Mucosa of descending colon (tissue), 3 donors: Measurements from ENCODE around the gene GMDS. TPM values are rescaled to one million over a fixed set of nuclear protein-coding genes. Genes with fewer than 3 reads are reported as not detected.

ENCODE experiments used
- ATAC-seq: fragments of 200-7000 bp; cut with Tn5 transposase; one replicate; pipeline ENCODE4 v1.9.1; 2020; ENCODE audit warnings: mild to moderate bottlenecking, moderate library complexity
- DNase-seq, 3 donors: peaks; one replicate each; pipeline ENCODE4 v3.0.0-alpha.2; 2020
- H3K36me3 ChIP-seq: fragments of 200-600 bp; one replicate; pipeline ENCODE4 v1.8.0; 2021; ENCODE audit warnings: low read depth, mild to moderate bottlenecking
- H3K4me1 ChIP-seq: fragments of 200-600 bp; one replicate; pipeline ENCODE4 v1.8.0; 2021; ENCODE audit warnings: low read depth, mild to moderate bottlenecking
- H3K4me3 ChIP-seq: fragments of 200-600 bp; one replicate; pipeline ENCODE4 v1.8.0; 2021; ENCODE audit warnings: mild to moderate bottlenecking
- H3K9me3 ChIP-seq: fragments of 200-600 bp; one replicate; pipeline ENCODE4 v1.8.0; 2021; ENCODE audit warnings: mild to moderate bottlenecking
- intact Hi-C, 2 donors: fragments of 100-400 bp; cut with DNase I in 1 of 2; cut with micrococcal nuclease in 1 of 2; formaldehyde crosslinking; loops; one replicate each; pipeline versions ENCODE4 v1.11.0 to v1.11.1; 2022; cut with DNase I, micrococcal nuclease
- total RNA-seq, 3 donors: library from RNA; stranded (reverse); fragmentation: NEBNext Ultra II Directional in 2 of 3; extraction: Animal tissue kit (Norgen Biotek cat#: 25700) in 2 of 3; gene quantifications; one replicate each; pipeline versions ENCODE4 v1.2.1 to v1.2.4, GENCODE V29; 2021 to 2023
- TF ChIP-seq, protein P1 (sequence below): fragments of 200-600 bp; IDR thresholded peaks from one replicate; pipeline ENCODE4 v1.8.0; 2022; ENCODE audit warnings: antibody characterized with exemption, mild to moderate bottlenecking
- donor health status: DM: no; HTN: no; CAD: no; lungs with moderate emphysema.
- donor health status: DM: no; HTN: no; CAD: no.
- donor health status: DM: no; HTN: yes; CAD: no.

Gene GMDS
- total RNA-seq, 3 donors from 2014 or later = 68.0 to 228 (median 135) TPM

DNA sequence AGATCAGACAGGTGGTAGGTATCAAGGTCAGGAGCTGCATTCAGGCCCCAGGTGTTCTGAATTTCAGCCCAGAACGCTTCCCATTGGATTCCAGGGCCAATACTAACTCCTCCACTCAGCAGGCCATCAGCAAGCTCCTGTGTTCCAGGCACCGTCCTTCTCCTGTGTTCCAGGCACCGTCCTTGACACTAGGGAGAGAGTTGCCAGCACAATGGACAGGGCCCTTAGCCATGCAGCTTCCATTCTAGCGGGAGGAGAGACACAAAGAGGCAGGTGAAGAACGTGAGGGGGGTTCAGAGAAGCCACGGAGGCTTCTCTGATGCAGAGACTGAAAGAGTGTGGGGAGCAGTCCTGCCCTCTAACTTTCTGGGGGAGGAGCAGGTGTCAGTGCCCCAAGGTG lies 558.0 kb downstream of the GMDS start:
- ATAC-seq (no peak), DNase-seq (no peak)
- TF ChIP-seq, protein P1, sequence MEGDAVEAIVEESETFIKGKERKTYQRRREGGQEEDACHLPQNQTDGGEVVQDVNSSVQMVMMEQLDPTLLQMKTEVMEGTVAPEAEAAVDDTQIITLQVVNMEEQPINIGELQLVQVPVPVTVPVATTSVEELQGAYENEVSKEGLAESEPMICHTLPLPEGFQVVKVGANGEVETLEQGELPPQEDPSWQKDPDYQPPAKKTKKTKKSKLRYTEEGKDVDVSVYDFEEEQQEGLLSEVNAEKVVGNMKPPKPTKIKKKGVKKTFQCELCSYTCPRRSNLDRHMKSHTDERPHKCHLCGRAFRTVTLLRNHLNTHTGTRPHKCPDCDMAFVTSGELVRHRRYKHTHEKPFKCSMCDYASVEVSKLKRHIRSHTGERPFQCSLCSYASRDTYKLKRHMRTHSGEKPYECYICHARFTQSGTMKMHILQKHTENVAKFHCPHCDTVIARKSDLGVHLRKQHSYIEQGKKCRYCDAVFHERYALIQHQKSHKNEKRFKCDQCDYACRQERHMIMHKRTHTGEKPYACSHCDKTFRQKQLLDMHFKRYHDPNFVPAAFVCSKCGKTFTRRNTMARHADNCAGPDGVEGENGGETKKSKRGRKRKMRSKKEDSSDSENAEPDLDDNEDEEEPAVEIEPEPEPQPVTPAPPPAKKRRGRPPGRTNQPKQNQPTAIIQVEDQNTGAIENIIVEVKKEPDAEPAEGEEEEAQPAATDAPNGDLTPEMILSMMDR = no peak
- no peak overlapping the region for H3K4me3 ChIP-seq
- no peaks in the 10 kb centered on the region for H3K36me3 ChIP-seq
- H3K9me3 ChIP-seq = no peaks in the 10 kb centered on the region
- H3K4me1 ChIP-seq = peaks cover 5% of the 10 kb centered on the region
- intact Hi-C loops = no loop called here

DNA sequence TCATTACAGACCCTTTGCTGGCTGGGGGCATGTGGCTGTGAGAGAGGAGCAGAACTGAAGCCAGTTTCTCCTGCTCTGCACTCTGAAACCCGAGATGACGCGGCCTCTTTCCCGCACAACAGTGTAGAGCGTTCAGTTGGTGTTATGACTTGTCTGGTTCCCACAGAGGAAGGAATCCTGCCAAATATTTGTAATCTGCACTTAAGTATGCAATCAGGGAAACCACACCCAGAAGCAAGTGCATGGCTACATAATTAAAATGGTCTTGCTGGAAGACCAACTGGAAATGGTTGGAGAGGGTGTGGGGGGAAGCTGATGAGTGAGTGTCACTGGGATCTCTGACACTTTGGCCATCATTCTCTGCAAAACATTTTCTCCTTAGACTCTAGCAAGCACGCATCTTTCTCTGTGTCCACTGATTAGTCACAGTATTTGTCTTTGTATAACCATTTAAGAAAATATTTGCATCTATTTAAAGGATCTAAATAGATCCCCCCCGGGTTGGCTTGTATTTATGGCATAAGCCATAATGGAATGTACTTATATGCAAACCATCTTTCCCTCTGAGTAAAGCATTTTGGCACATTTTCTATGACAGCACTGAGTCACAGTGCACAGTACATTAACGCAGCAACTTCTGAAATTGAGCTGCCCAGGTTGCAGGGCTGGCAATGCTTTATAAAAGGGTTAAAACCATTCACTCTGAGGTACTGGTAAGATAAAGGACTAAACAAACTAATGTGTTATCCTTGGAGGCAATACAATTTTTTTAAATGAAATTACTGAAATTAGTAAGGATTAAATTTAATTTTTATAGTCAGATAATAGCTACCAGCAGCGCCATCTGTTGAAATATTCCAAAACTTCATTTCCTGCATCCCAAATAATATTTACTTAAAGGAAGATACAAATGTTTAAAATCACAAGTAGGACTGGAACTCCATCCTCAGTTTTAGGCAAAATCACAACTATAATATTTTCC lies 559.0 kb downstream of the GMDS start:
- DNase-seq = no peak

DNA sequence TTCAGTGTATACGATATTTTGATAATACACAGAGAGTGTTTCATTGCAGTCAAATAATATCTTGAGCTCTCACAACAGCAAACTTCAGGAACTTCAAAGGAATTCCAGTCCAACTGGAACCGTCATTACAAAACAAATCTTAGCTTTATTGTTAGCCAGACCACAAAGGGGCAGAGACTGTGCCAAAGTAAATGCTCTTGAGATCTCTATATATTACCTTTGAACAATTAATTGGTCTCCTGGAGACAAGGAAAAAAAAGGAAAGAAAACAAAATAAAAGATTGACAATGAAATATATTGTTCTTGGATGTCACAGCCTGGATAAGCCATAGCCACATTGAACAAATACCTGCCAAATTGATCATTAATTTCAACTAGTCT lies 565.7 kb downstream of the GMDS start:
- no peak overlapping the region for H3K4me3 ChIP-seq
- H3K9me3 ChIP-seq = no peaks in the 10 kb centered on the region
- TF ChIP-seq, protein P1 = no peak
- H3K36me3 ChIP-seq = no peaks in the 10 kb centered on the region
- intact Hi-C loops = no loop called here
- DNase-seq (no peak), ATAC-seq (peak; percentile 73)
- H3K4me1 ChIP-seq = peaks cover 5% of the 10 kb centered on the region

More for the DNA sequence above, 559.0 kb downstream of the GMDS start:
- no peak for ATAC-seq
- Histone ChIP-seq H3K4me1 (peaks cover 5% of the 10 kb centered on the region), H3K4me3 (no peak overlapping the region), H3K36me3 (no peaks in the 10 kb centered on the region), H3K9me3 (no peaks in the 10 kb centered on the region)
- intact Hi-C loops = no loop called here
- TF ChIP-seq, protein P1 = no peak

GRCh38 chr6:1679031-1679687 lies 566.2 kb downstream of the GMDS start:
- H3K36me3 ChIP-seq = no peaks in the 10 kb centered on the region
- DNase-seq = no peak
- TF ChIP-seq, protein P1 = no peak
- no peaks in the 10 kb centered on the region for H3K9me3 ChIP-seq
- intact Hi-C loops = no loop called here
- H3K4me3 ChIP-seq = no peak overlapping the region
- peaks cover 5% of the 10 kb centered on the region for H3K4me1 ChIP-seq
- ATAC-seq = peak; percentile 47

- no peaks in the 10 kb centered on the region for H3K9me3 ChIP-seq
- H3K4me1 ChIP-seq = peaks cover 5% of the 10 kb centered on the region
- TF ChIP-seq, protein P1 = no peak
- H3K36me3 ChIP-seq = no peaks in the 10 kb centered on the region
- no peak overlapping the region for H3K4me3 ChIP-seq
- no peak for DNase-seq
- ATAC-seq = peak; percentile 33
- intact Hi-C loops = no loop called here
These were observed 567.2 kb downstream of the GMDS start for GRCh38 chr6:1678201-1678600.
